Loucy (cell line): Measurements from ENCODE around the gene SFT2D3.

Experiments
- CTCF ChIP-seq: fragments of 200-600 bp; sonication (generic); conservative IDR thresholded peaks from 2 replicates; pipeline ENCODE4 v1.5.1; 2014; ENCODE audit warnings: mild to moderate bottlenecking, antibody characterized with exemption, low read length
- EZH2phosphoT487 ChIP-seq: fragments of 200-600 bp; IDR thresholded peaks from 2 replicates; pipeline ENCODE4 v1.6.1; 2018; ENCODE audit warnings: antibody characterized with exemption, mild to moderate bottlenecking, moderate library complexity, borderline replicate concordance

- TF ChIP-seq CTCF (no peak), EZH2phosphoT487 (no peak)
Observed at GRCh38 chr2:127690696-127691095, 10.6 kb upstream of the SFT2D3 start.
